Activated CD4-positive, CD25-positive, alpha-beta regulatory T cell treated with anti-CD3 and anti-CD28 coated beads, Interleukin-2, amount 50 U/mL, for 24 hours (primary cell): ENCODE measurements around the gene RPGRIP1.
"Not testable (repeated sequence)": the region's sequence is repeated elsewhere in the genome, so short reads cannot be mapped to it uniquely, and the experiment has no call there.

Experiments
- ATAC-seq, 2 donors: fragments of 150-1000 bp; cut with Tn5 transposase; one replicate each; pipeline ENCODE4 v1.10.0; 2021; ENCODE audit warnings: mild to moderate bottlenecking in 1 of 2, moderate library complexity in 1 of 2

The RPGRIP1 gene

GRCh38 chr14:21258889-21259787 lies 20.7 kb upstream of the RPGRIP1 start:
- ATAC-seq, result no peak

GRCh38 chr14:21261824-21262223 lies 18.1 kb upstream of the RPGRIP1 start:
- ATAC-seq, result no peak

- no peak for ATAC-seq
Measured at GRCh38 chr14:21262410-21262809, 17.5 kb upstream of the RPGRIP1 start.

GRCh38 chr14:21263284-21264024 lies 16.4 kb upstream of the RPGRIP1 start:
- peak in 1 of 2 donors; percentile 8 for ATAC-seq

GRCh38 chr14:21264025-21264801 lies 15.7 kb upstream of the RPGRIP1 start:
- peak; percentile 79 to 80 for ATAC-seq

GRCh38 chr14:21267431-21267845 lies 12.4 kb upstream of the RPGRIP1 start:
- ATAC-seq, result no peak

GRCh38 chr14:21267886-21268616 lies 11.8 kb upstream of the RPGRIP1 start:
- ATAC-seq, result no peak

- ATAC-seq, result no peak
Measured at GRCh38 chr14:21268617-21269251, 11.1 kb upstream of the RPGRIP1 start.

- ATAC-seq, result peak; percentile 89 to 91
Measured at GRCh38 chr14:21269252-21270046, 10.4 kb upstream of the RPGRIP1 start, which contains the start of gene HNRNPC. HNRNPC (minus strand) TSS chr14:21269442; CDS start chr14:21234193, 35,249 bp downstream.

GRCh38 chr14:21272661-21273060 lies 7.2 kb upstream of the RPGRIP1 start:
- not testable (repeated sequence) for ATAC-seq

- no peak for ATAC-seq
Measured at GRCh38 chr14:21275261-21275858, 4.5 kb upstream of the RPGRIP1 start.

- ATAC-seq, result no peak
Measured at GRCh38 chr14:21278632-21279031, 1.3 kb upstream of the RPGRIP1 start.

- not testable (repeated sequence) for ATAC-seq
Measured at GRCh38 chr14:21281917-21282316, 2.0 kb downstream of the RPGRIP1 start.

- ATAC-seq, result not testable (repeated sequence)
Measured at GRCh38 chr14:21286516-21286915, 6.6 kb downstream of the RPGRIP1 start.

GRCh38 chr14:21287168-21287567 lies 7.3 kb downstream of the RPGRIP1 start:
- ATAC-seq, result no peak

GRCh38 chr14:21294026-21294425 lies 14.1 kb downstream of the RPGRIP1 start:
- not testable (repeated sequence) for ATAC-seq

- ATAC-seq, result no peak
Measured at GRCh38 chr14:21298358-21298757, 18.5 kb downstream of the RPGRIP1 start.

- ATAC-seq, result no peak
Measured at GRCh38 chr14:21299562-21300130, 19.8 kb downstream of the RPGRIP1 start.

- ATAC-seq, result peak; percentile 41 to 55
Measured at GRCh38 chr14:21300892-21301291, 21.0 kb downstream of the RPGRIP1 start.
